Neural cell (in vitro differentiated cells): ENCODE data around the gene NOL9. TPM values are rescaled to one million over a fixed set of nuclear protein-coding genes. Genes with fewer than 3 reads are reported as not detected.

ENCODE experiments used
- H2AFZ ChIP-seq: fragments of 200-600, 300-800 bp; sonication (generic), shearing (Covaris generic); 2 replicates; pipeline ENCODE4 v1.6.0; 2014; ENCODE audit warnings: low read depth, mild to moderate bottlenecking, antibody characterized with exemption, low read length, moderate library complexity
- H3F3A ChIP-seq: fragments of 200-600 bp; shearing (Covaris generic); 2 replicates; pipeline ENCODE4 v1.6.1; 2016; ENCODE audit warnings: mild to moderate bottlenecking, moderate library complexity, mixed read lengths, antibody characterized with exemption, low read length; ENCODE audit not compliant: insufficient read depth, poor library complexity, severe bottlenecking
- H3K27ac ChIP-seq: fragments of 200-600, 300-800 bp; sonication (generic), shearing (Covaris generic); 2 replicates; pipeline ENCODE4 v1.5.1; 2014; ENCODE audit warnings: mild to moderate bottlenecking, low read length, moderate library complexity
- H3K27me3 ChIP-seq: fragments of 300-800, 200-600 bp; sonication (generic), shearing (Covaris generic); 2 replicates; pipeline ENCODE4 v1.6.0; 2014; ENCODE audit warnings: mild to moderate bottlenecking, low read depth, low read length, moderate library complexity; ENCODE audit not compliant: insufficient read depth
- H3K36me3 ChIP-seq: fragments of 300-800, 200-600 bp; sonication (generic), shearing (Covaris generic); 2 replicates; pipeline ENCODE4 v1.5.1; 2014; ENCODE audit warnings: mild to moderate bottlenecking, antibody characterized with exemption, low read length, moderate library complexity; ENCODE audit not compliant: insufficient read depth
- H3K4me2 ChIP-seq: fragments of 300-800, 200-600 bp; sonication (generic), shearing (Covaris generic); 2 replicates; pipeline ENCODE4 v1.6.0; 2014; ENCODE audit warnings: mild to moderate bottlenecking, low read length
- H3K4me3 ChIP-seq: fragments of 300-800, 200-600 bp; sonication (generic), shearing (Covaris generic); 2 replicates; pipeline ENCODE4 v1.5.1; 2014; ENCODE audit warnings: mild to moderate bottlenecking, low read length, moderate library complexity
- H3K79me2 ChIP-seq: fragments of 200-600 bp; shearing (Covaris generic); replicated peaks from 2 replicates; pipeline ENCODE4 v1.6.0; 2014; ENCODE audit warnings: mild to moderate bottlenecking, low read length, moderate library complexity; ENCODE audit not compliant: insufficient read depth
- H3K9ac ChIP-seq: fragments of 300-800, 200-600 bp; sonication (generic), shearing (Covaris generic); 2 replicates; pipeline ENCODE4 v1.6.1; 2016; ENCODE audit warnings: mild to moderate bottlenecking, low read length, mixed read lengths
- H3K9me2 ChIP-seq: fragments of 200-600 bp; shearing (Covaris generic); 2 replicates; pipeline ENCODE4 v1.6.1; 2016; ENCODE audit warnings: mild to moderate bottlenecking, low read length, mixed read lengths; ENCODE audit not compliant: insufficient read depth
- H3K9me3 ChIP-seq: fragments of 200-600, 300-800 bp; sonication (generic), shearing (Covaris generic); 2 replicates; pipeline ENCODE4 v1.6.1; 2016; ENCODE audit warnings: mild to moderate bottlenecking, mixed run types, low read length, moderate library complexity, mixed read lengths
- H4K20me1 ChIP-seq: fragments of 200-600 bp; shearing (Covaris generic); 2 replicates; pipeline ENCODE4 v1.6.1; 2016; ENCODE audit warnings: mild to moderate bottlenecking, mixed run types; ENCODE audit not compliant: insufficient read depth
- EP300 ChIP-seq: fragments of 450-650 bp; conservative IDR thresholded peaks from 2 replicates; pipeline ENCODE4 v1.6.1; 2014; ENCODE audit warnings: antibody characterized with exemption, mild to moderate bottlenecking, moderate library complexity; ENCODE audit not compliant: poor library complexity, severe bottlenecking
- EZH2 ChIP-seq: fragments of 200-600, 300-800 bp; shearing (Covaris generic), sonication (generic); IDR thresholded peaks from 2 replicates; pipeline ENCODE4 v1.6.1; 2014; ENCODE audit warnings: antibody characterized with exemption, low read length, borderline replicate concordance, mild to moderate bottlenecking; ENCODE audit not compliant: insufficient read depth, poor library complexity, severe bottlenecking
- MXI1 ChIP-seq: fragments of 450-650 bp; conservative IDR thresholded peaks from 2 replicates; pipeline ENCODE4 v1.6.1; 2014; ENCODE audit warnings: antibody characterized with exemption, mild to moderate bottlenecking; ENCODE audit not compliant: poor library complexity, severe bottlenecking
- POLR2AphosphoS5 ChIP-seq: IDR thresholded peaks from 2 replicates; pipeline ENCODE4 v1.6.1; 2012
- RAD21 ChIP-seq: fragments of 450-650 bp; conservative IDR thresholded peaks from 2 replicates; pipeline ENCODE4 v1.6.1; 2014; ENCODE audit warnings: antibody characterized with exemption, mild to moderate bottlenecking, moderate library complexity
- REST ChIP-seq: IDR thresholded peaks from 2 replicates; pipeline ENCODE4 v1.6.1; 2012; ENCODE audit warnings: borderline replicate concordance
- SMC3 ChIP-seq: fragments of 450-650 bp; conservative IDR thresholded peaks from 2 replicates; pipeline ENCODE4 v1.6.1; 2014; ENCODE audit warnings: antibody characterized with exemption, mild to moderate bottlenecking, moderate library complexity; ENCODE audit not compliant: poor library complexity
- TAF1 ChIP-seq: IDR thresholded peaks from 2 replicates; pipeline ENCODE4 v1.6.1; 2012; ENCODE audit warnings: low read depth
- polyA plus RNA-seq: library from polyadenylated mRNA; depleted of rRNA; stranded (reverse); fragments of >200 nt; gene quantifications from 2 replicates; pipeline ENCODE4 v1.2.3, GENCODE V29; 2014
- TF ChIP-seq, protein P1 (sequence below): fragments of 450-650 bp; IDR thresholded peaks from 2 replicates; pipeline ENCODE4 v1.5.1; 2014; ENCODE audit warnings: antibody characterized with exemption, mild to moderate bottlenecking, moderate library complexity; ENCODE audit not compliant: poor library complexity, severe bottlenecking

NOL9 gene
- polyA plus RNA-seq, 1 donor from 2014 or later, result 30.7 TPM

GRCh38 chr1:6574025-6574620, 19.8 kb upstream of the NOL9 start:
- no peaks in the 10 kb centered on the region for H3K79me2 ChIP-seq
- no peaks in the 10 kb centered on the region for H3K9me2 ChIP-seq
- H3K27me3 ChIP-seq, result no peaks in the 10 kb centered on the region
- H3K9ac ChIP-seq, result no peak overlapping the region
- TF ChIP-seq SMC3, result no peak
- no peak for TF ChIP-seq REST
- no peak for TF ChIP-seq EZH2
- TF ChIP-seq MXI1, result no peak
- TF ChIP-seq, protein P1, sequence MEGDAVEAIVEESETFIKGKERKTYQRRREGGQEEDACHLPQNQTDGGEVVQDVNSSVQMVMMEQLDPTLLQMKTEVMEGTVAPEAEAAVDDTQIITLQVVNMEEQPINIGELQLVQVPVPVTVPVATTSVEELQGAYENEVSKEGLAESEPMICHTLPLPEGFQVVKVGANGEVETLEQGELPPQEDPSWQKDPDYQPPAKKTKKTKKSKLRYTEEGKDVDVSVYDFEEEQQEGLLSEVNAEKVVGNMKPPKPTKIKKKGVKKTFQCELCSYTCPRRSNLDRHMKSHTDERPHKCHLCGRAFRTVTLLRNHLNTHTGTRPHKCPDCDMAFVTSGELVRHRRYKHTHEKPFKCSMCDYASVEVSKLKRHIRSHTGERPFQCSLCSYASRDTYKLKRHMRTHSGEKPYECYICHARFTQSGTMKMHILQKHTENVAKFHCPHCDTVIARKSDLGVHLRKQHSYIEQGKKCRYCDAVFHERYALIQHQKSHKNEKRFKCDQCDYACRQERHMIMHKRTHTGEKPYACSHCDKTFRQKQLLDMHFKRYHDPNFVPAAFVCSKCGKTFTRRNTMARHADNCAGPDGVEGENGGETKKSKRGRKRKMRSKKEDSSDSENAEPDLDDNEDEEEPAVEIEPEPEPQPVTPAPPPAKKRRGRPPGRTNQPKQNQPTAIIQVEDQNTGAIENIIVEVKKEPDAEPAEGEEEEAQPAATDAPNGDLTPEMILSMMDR, result no peak
- TF ChIP-seq TAF1, result no peak
- no peak for TF ChIP-seq EP300
- no peak for TF ChIP-seq POLR2AphosphoS5
- TF ChIP-seq RAD21, result no peak
- no peak overlapping the region for H2AFZ ChIP-seq
- H3K9me3 ChIP-seq, result no peaks in the 10 kb centered on the region
- H3K27ac ChIP-seq, result no peak overlapping the region
- no peaks in the 10 kb centered on the region for H3F3A ChIP-seq
- H3K4me2 ChIP-seq, result no peak overlapping the region
- H3K36me3 ChIP-seq, result no peaks in the 10 kb centered on the region
- no peaks in the 10 kb centered on the region for H4K20me1 ChIP-seq
- H3K4me3 ChIP-seq, result no peak overlapping the region

DNA sequence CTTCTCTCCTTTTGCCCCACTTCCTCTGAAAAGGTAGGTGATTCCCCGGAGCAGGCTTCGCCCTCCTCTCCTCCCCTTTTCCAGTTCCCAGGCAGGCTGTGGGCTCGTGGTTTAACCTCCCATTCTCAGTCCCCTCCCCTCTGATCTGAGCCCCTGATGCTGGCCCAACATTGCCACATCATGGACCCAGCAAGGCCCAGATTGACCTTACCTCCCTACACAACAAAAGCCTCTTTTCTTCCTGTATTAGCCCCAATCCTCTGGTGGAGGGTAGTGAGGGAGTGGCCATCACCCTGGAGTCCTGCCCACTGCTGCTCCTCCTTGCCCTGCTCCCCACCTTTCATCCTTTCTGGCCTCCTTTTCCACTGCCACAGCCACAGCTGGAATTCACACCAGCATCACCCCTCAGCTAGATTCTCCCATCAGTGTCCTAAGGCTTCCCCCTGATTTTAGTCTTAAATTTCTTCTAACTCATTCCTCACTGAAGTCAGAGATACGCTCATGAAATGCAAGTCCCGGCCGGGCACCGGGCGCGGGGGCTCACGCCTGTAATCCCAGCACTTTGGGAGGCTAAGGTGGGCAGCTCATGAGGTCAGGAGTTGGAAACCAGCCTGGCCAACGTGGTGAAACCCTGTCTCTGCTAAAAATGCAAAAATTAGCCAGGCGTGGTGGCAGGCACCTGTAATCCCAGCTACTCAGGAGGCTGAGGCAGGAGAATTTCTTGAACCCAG, 18.5 kb upstream of the NOL9 start:
- no peak for TF ChIP-seq EZH2
- TF ChIP-seq SMC3, result no peak
- no peak for TF ChIP-seq REST
- H3K27me3 ChIP-seq, result no peaks in the 10 kb centered on the region
- H3K4me2 ChIP-seq, result no peak overlapping the region
- H2AFZ ChIP-seq, result no peak overlapping the region
- no peaks in the 10 kb centered on the region for H3K79me2 ChIP-seq
- H3K4me3 ChIP-seq, result no peak overlapping the region
- no peaks in the 10 kb centered on the region for H3F3A ChIP-seq
- H3K27ac ChIP-seq, result no peak overlapping the region
- H4K20me1 ChIP-seq, result no peaks in the 10 kb centered on the region
- no peaks in the 10 kb centered on the region for H3K36me3 ChIP-seq
- H3K9me3 ChIP-seq, result no peaks in the 10 kb centered on the region
- no peak overlapping the region for H3K9ac ChIP-seq
- H3K9me2 ChIP-seq, result no peaks in the 10 kb centered on the region
